Measurements from ENCODE around the gene MS4A14. TPM values are rescaled to one million over a fixed set of nuclear protein-coding genes. Genes with fewer than 3 reads are reported as not detected.

Gene MS4A14
- not detected in 2 replicates for total RNA-seq (2014; rRNA removed; shearing (Covaris generic))

GRCh38 chr11:60396382-60396781 is at the start of gene MS4A14:
MS4A14 (plus strand) TSS chr11:60396459; CDS start chr11:60396579, 120 bp downstream.

GRCh38 chr11:60378354-60378753 is 17.9 kb upstream of the MS4A14 start, which contains the start of gene MS4A7:
MS4A7 (plus strand) TSS chr11:60378532; CDS start chr11:60383142, 4,610 bp downstream.

GRCh38 chr11:60429272-60429671 is 33.0 kb downstream of the MS4A14 start, which contains the start of gene MS4A5:
MS4A5 (plus strand) TSS chr11:60429572; CDS start chr11:60429675, 103 bp downstream.

GRCh38 chr11:60455531-60456042 is 59.3 kb downstream of the MS4A14 start, which contains the start of gene MS4A1:
MS4A1 (plus strand) TSS chr11:60455847; CDS start chr11:60462375, 6,528 bp downstream.

Other genes with a start within 250 kb of the MS4A14 start
- gene MS4A6A, start 213.4 kb upstream of the MS4A14 start, total RNA-seq (2014; rRNA removed; shearing (Covaris generic)), result not detected in 2 replicates
- not detected in 2 replicates for gene MS4A4E, start 153.3 kb upstream of the MS4A14 start, total RNA-seq (2014; rRNA removed; shearing (Covaris generic))
- gene MS4A4A, start 115.8 kb upstream of the MS4A14 start, total RNA-seq (2014; rRNA removed; shearing (Covaris generic)), result not detected in 2 replicates
- gene MS4A6E, start 69.2 kb upstream of the MS4A14 start, total RNA-seq (2014; rRNA removed; shearing (Covaris generic)), result not detected in 2 replicates
- not detected in 2 replicates for gene MS4A7, start 17.9 kb upstream of the MS4A14 start, total RNA-seq (2014; rRNA removed; shearing (Covaris generic))
- not detected in 2 replicates for gene MS4A5, start 33.1 kb downstream of the MS4A14 start, total RNA-seq (2014; rRNA removed; shearing (Covaris generic))
- gene MS4A1, start 59.4 kb downstream of the MS4A14 start, total RNA-seq (2014; rRNA removed; shearing (Covaris generic)), result not detected in 2 replicates
- gene MS4A12, start 96.3 kb downstream of the MS4A14 start, total RNA-seq (2014; rRNA removed; shearing (Covaris generic)), result not detected in 2 replicates
- 0.13 and 0.30 TPM in 2 replicates for gene MS4A13, start 118.9 kb downstream of the MS4A14 start, total RNA-seq (2014; rRNA removed; shearing (Covaris generic))

Data from A375 (cell line).